ENCODE data around the gene ATXN3.

The ATXN3 gene

DNA sequence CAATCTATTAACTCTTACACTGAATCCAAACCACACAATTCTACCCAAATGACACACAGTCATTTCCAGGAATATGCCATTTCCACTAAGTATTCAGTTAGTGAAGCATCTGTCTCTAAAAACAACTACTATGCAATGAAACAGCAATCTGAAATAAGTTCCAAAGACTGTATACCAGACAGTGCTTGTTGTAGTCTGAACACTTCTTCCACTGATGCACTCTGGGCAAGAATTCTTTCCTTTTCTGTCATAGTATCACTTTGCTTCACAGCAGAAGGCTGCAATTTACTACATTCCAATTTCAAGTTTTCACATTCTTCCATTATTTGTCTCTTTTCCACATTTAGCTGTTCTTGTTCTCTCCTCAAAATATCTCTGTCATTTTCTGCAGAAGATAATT lies 92.3 kb downstream of the ATXN3 start:
- no peaks in the 10 kb centered on the region for H3K9me3 ChIP-seq (ENCODE audit: insufficient read depth, low read length)
- peaks cover 13% of the 10 kb centered on the region for H3K4me1 ChIP-seq (ENCODE audit: low read length)
- H3K27ac ChIP-seq (ENCODE audit: low read length): no peak overlapping the region
- H3K9ac ChIP-seq (ENCODE audit: low read length): no peak overlapping the region
- H3K79me2 ChIP-seq (ENCODE audit: low read length): peaks cover 8% of the 10 kb centered on the region; the same call in 1 of the 2 replicates
- no peak overlapping the region for H3K4me2 ChIP-seq (ENCODE audit: low read length)
- H4K20me1 ChIP-seq (ENCODE audit: insufficient read depth, low read length): 0 out of 2 replicates have a peak, but pooled peaks cover 3% of the 10 kb centered on the region
- TF ChIP-seq, protein P1, sequence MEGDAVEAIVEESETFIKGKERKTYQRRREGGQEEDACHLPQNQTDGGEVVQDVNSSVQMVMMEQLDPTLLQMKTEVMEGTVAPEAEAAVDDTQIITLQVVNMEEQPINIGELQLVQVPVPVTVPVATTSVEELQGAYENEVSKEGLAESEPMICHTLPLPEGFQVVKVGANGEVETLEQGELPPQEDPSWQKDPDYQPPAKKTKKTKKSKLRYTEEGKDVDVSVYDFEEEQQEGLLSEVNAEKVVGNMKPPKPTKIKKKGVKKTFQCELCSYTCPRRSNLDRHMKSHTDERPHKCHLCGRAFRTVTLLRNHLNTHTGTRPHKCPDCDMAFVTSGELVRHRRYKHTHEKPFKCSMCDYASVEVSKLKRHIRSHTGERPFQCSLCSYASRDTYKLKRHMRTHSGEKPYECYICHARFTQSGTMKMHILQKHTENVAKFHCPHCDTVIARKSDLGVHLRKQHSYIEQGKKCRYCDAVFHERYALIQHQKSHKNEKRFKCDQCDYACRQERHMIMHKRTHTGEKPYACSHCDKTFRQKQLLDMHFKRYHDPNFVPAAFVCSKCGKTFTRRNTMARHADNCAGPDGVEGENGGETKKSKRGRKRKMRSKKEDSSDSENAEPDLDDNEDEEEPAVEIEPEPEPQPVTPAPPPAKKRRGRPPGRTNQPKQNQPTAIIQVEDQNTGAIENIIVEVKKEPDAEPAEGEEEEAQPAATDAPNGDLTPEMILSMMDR (IDR thresholded peaks at IDR 0.05; ENCODE audit: low read depth, low read length): no peak
- no peak for TF ChIP-seq EZH2phosphoT487 (IDR thresholded peaks at IDR 0.05; ENCODE audit: low read depth)
- H3K27me3 ChIP-seq (ENCODE audit: low read depth, low read length): no peaks in the 10 kb centered on the region
- H3K4me3 ChIP-seq (ENCODE audit: low read length): no peak overlapping the region
- peaks cover 31% of the 10 kb centered on the region for H3K36me3 ChIP-seq (replicated peaks; ENCODE audit: low read depth, low read length)
- no peak overlapping the region for H2AFZ ChIP-seq (ENCODE audit: low read depth, low read length)

DNA sequence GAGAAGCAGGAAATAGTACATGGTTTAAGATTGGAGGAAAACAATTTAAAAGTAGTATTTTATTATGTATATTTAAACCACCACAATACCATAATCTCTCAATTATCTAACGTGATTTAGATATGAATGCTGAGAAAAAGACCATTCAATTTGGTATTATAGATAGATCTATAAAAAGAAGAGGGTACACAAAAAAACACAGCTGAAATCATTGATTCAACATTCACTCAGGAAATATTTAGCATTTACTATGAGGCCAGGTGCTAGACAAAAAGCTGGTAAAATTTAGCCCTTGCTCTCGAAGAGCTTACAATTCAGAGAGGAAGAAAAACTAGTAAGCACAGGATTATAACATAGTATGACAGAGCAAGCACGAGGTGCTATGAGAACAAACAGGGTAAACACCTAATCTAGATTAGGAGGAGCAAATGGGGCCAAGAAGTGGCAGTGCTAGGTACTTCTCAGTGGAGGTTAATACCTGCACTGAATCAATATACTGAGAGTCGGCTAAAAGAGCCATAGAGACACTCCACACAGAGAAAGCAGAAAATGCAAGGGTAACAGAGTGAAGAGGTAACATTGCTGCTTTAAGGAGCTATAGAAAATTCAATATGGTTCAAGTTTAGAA lies 94.1 kb downstream of the ATXN3 start:
- Histone ChIP-seq H3K9ac (ENCODE audit: low read length) (no peak overlapping the region), H2AFZ (ENCODE audit: low read depth, low read length) (no peak overlapping the region), H3K27me3 (ENCODE audit: low read depth, low read length) (no peaks in the 10 kb centered on the region), H3K4me2 (ENCODE audit: low read length) (peak overlapping the region; percentile 42), H3K27ac (ENCODE audit: low read length) (peak overlapping the region; percentile 59), H3K36me3 (replicated peaks; ENCODE audit: low read depth, low read length) (peaks cover 35% of the 10 kb centered on the region), H4K20me1 (ENCODE audit: insufficient read depth, low read length) (0 out of 2 replicates have a peak, but pooled peaks cover 3% of the 10 kb centered on the region), H3K79me2 (ENCODE audit: low read length) (peaks cover 8% of the 10 kb centered on the region; the same call in 1 of the 2 replicates), H3K4me3 (ENCODE audit: low read length) (no peak overlapping the region), H3K9me3 (ENCODE audit: insufficient read depth, low read length) (no peaks in the 10 kb centered on the region), H3K4me1 (ENCODE audit: low read length) (peaks cover 13% of the 10 kb centered on the region)
- TF ChIP-seq, protein P1 (IDR thresholded peaks at IDR 0.05; ENCODE audit: low read depth, low read length): no peak
- no peak for TF ChIP-seq EZH2phosphoT487 (IDR thresholded peaks at IDR 0.05; ENCODE audit: low read depth)

DNA sequence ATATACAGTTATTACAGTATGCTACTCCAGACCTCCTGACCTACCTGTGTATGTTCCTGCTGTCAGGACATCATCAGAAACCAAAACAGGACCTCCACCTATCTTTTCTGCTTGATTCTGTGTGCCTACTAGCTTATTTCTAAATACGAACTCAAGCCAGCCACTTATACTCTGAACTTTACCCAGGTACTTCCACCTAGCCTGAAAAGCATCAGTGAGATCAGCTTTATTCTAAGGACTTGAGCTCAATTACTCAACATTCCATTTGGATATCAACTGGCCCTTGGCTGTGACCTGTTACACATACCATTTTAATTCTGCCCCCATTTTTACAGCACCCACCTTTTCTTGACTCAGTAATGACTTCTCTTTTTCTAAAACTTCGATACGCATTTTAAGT lies 95.7 kb downstream of the ATXN3 start:
- H4K20me1 ChIP-seq (ENCODE audit: insufficient read depth, low read length): 0 out of 2 replicates have a peak, but pooled peaks cover 3% of the 10 kb centered on the region

DNA sequence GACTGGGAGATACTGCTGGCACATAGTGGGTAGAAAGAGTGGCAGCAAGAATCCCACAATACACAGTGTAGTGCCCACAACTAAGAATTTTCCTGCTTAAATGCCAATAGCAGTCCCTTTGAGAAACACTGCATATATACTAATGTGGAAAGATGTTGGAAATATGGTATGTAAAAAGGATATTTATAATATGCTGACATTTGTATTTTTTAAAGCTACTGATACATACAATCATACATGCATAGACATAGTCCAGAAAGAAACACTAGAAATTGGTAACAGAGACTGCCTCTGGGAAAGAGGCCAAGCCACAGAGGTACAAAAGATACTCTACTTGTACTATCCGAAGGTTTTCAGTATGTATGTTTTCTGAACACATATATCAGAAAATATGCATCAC lies 96.8 kb downstream of the ATXN3 start:
- Histone ChIP-seq H3K27ac (ENCODE audit: low read length) (no peak overlapping the region), H3K27me3 (ENCODE audit: low read depth, low read length) (no peaks in the 10 kb centered on the region), H3K36me3 (replicated peaks; ENCODE audit: low read depth, low read length) (peaks cover 41% of the 10 kb centered on the region), H3K9me3 (ENCODE audit: insufficient read depth, low read length) (no peaks in the 10 kb centered on the region), H3K9ac (ENCODE audit: low read length) (no peak overlapping the region), H2AFZ (ENCODE audit: low read depth, low read length) (no peak overlapping the region), H3K4me3 (ENCODE audit: low read length) (no peak overlapping the region), H3K79me2 (ENCODE audit: low read length) (peaks cover 8% of the 10 kb centered on the region; the same call in 1 of the 2 replicates), H4K20me1 (ENCODE audit: insufficient read depth, low read length) (0 out of 2 replicates have a peak, but pooled peaks cover 3% of the 10 kb centered on the region), H3K4me1 (ENCODE audit: low read length) (peaks cover 19% of the 10 kb centered on the region), H3K4me2 (ENCODE audit: low read length) (no peak overlapping the region)
- TF ChIP-seq, protein P1 (IDR thresholded peaks at IDR 0.05; ENCODE audit: low read depth, low read length): no peak
- TF ChIP-seq EZH2phosphoT487 (IDR thresholded peaks at IDR 0.05; ENCODE audit: low read depth): no peak

More for the DNA sequence above, 95.7 kb downstream of the ATXN3 start:
- H3K79me2 ChIP-seq (ENCODE audit: low read length): peaks cover 8% of the 10 kb centered on the region; the same call in 1 of the 2 replicates
- H3K27me3 ChIP-seq (ENCODE audit: low read depth, low read length): no peaks in the 10 kb centered on the region
- H3K9ac ChIP-seq (ENCODE audit: low read length): no peak overlapping the region
- TF ChIP-seq EZH2phosphoT487 (IDR thresholded peaks at IDR 0.05; ENCODE audit: low read depth): no peak
- TF ChIP-seq, protein P1 (IDR thresholded peaks at IDR 0.05; ENCODE audit: low read depth, low read length): no peak
- peaks cover 13% of the 10 kb centered on the region for H3K4me1 ChIP-seq (ENCODE audit: low read length)
- no peak overlapping the region for H3K4me2 ChIP-seq (ENCODE audit: low read length)
- H3K27ac ChIP-seq (ENCODE audit: low read length): no peak overlapping the region
- no peak overlapping the region for H2AFZ ChIP-seq (ENCODE audit: low read depth, low read length)
- H3K9me3 ChIP-seq (ENCODE audit: insufficient read depth, low read length): no peaks in the 10 kb centered on the region
- H3K4me3 ChIP-seq (ENCODE audit: low read length): no peak overlapping the region
- H3K36me3 ChIP-seq (replicated peaks; ENCODE audit: low read depth, low read length): peaks cover 31% of the 10 kb centered on the region
